ENCODE data around the gene RAP2A. TPM values are rescaled to one million over a fixed set of nuclear protein-coding genes. Genes with fewer than 3 reads are reported as not detected.

Gene RAP2A
- total RNA-seq, 1 experiment from 2014 or later: 43.6 TPM

GRCh38 chr13:97491452-97491851 lies 57.5 kb downstream of the RAP2A start:
- no peak for DNase-seq (ENCODE audit: low spot score)
- Histone ChIP-seq H3K36me3 (ENCODE audit: insufficient read depth, low read length, poor library complexity, severe bottlenecking) (no peaks in the 10 kb centered on the region), H3K27ac (ENCODE audit: low read depth, low read length, poor library complexity, severe bottlenecking) (no peak overlapping the region), H3K4me1 (ENCODE audit: insufficient read depth, low read length, poor library complexity, severe bottlenecking) (no peaks in the 10 kb centered on the region), H3K4me3 (ENCODE audit: low read depth, low read length, poor library complexity, severe bottlenecking) (no peak overlapping the region), H3K27me3 (replicated peaks; ENCODE audit: insufficient read depth, low read depth, low read length, poor library complexity) (no peaks in the 10 kb centered on the region), H3K9me3 (ENCODE audit: low read depth, low read length, poor library complexity, severe bottlenecking) (peaks cover 9% of the 10 kb centered on the region)
- intact Hi-C loops (cut with micrococcal nuclease; ENCODE audit: unreplicated experiment): no loop called here
- no TSS peak for BruUV-seq (replicated peaks)
- POLR2A ChIA-PET (ENCODE audit: low non-redundant PET): no interaction called here
- TF ChIP-seq CTCF (conservative IDR thresholded peaks at IDR 0.05; ENCODE audit: low read depth, low read length): no peak
- TF ChIP-seq EZH2 (IDR thresholded peaks at IDR 0.05; ENCODE audit: borderline replicate concordance, low read depth, low read length, poor library complexity, severe bottlenecking): no peak
- CTCF ChIA-PET: no interaction called here

DNA sequence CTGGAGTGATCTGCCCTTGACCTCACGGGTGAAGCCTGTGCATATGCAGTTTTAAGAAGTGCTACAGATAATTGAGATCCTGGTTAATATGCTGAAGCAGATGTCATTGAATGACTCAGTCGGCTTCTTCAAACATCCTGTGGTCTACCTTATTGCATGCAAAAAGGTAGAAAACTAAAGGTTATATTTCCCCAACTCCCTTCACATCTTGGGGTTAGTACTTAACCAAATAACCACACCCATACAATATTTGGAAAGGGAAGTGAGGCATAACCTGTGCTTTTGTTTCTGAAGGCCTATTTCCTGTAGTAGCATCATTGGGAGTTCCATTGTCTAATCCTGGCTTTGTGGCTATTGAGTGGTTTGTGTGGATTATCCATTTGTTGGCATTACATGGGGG lies 58.3 kb downstream of the RAP2A start:
- DNase-seq (ENCODE audit: low spot score): no peak
- CTCF ChIA-PET: no interaction called here
- no peaks in the 10 kb centered on the region for H3K27me3 ChIP-seq (replicated peaks; ENCODE audit: insufficient read depth, low read depth, low read length, poor library complexity)
- H3K36me3 ChIP-seq (ENCODE audit: insufficient read depth, low read length, poor library complexity, severe bottlenecking): no peaks in the 10 kb centered on the region
- POLR2A ChIA-PET (ENCODE audit: low non-redundant PET): no interaction called here
- H3K9me3 ChIP-seq (ENCODE audit: low read depth, low read length, poor library complexity, severe bottlenecking): peaks cover 9% of the 10 kb centered on the region
- no peak overlapping the region for H3K27ac ChIP-seq (ENCODE audit: low read depth, low read length, poor library complexity, severe bottlenecking)
- BruUV-seq (replicated peaks): no TSS peak
- no peak overlapping the region for H3K4me3 ChIP-seq (ENCODE audit: low read depth, low read length, poor library complexity, severe bottlenecking)
- no peaks in the 10 kb centered on the region for H3K4me1 ChIP-seq (ENCODE audit: insufficient read depth, low read length, poor library complexity, severe bottlenecking)
- TF ChIP-seq EZH2 (IDR thresholded peaks at IDR 0.05; ENCODE audit: borderline replicate concordance, low read depth, low read length, poor library complexity, severe bottlenecking) (no peak), CTCF (conservative IDR thresholded peaks at IDR 0.05; ENCODE audit: low read depth, low read length) (no peak)
- intact Hi-C loops (cut with micrococcal nuclease; ENCODE audit: unreplicated experiment): no loop called here

- Histone ChIP-seq H3K9me3 (ENCODE audit: low read depth, low read length, poor library complexity, severe bottlenecking) (peaks cover 9% of the 10 kb centered on the region), H3K27me3 (replicated peaks; ENCODE audit: insufficient read depth, low read depth, low read length, poor library complexity) (no peaks in the 10 kb centered on the region), H3K27ac (ENCODE audit: low read depth, low read length, poor library complexity, severe bottlenecking) (no peak overlapping the region), H3K36me3 (ENCODE audit: insufficient read depth, low read length, poor library complexity, severe bottlenecking) (no peaks in the 10 kb centered on the region), H3K4me3 (ENCODE audit: low read depth, low read length, poor library complexity, severe bottlenecking) (no peak overlapping the region), H3K4me1 (ENCODE audit: insufficient read depth, low read length, poor library complexity, severe bottlenecking) (no peaks in the 10 kb centered on the region)
- ChIA-PET POLR2A (ENCODE audit: low non-redundant PET) (no interaction called here), CTCF (no interaction called here)
- no peak for DNase-seq (ENCODE audit: low spot score)
- BruUV-seq (replicated peaks): no TSS peak
- TF ChIP-seq CTCF (conservative IDR thresholded peaks at IDR 0.05; ENCODE audit: low read depth, low read length) (no peak), EZH2 (IDR thresholded peaks at IDR 0.05; ENCODE audit: borderline replicate concordance, low read depth, low read length, poor library complexity, severe bottlenecking) (no peak)
- intact Hi-C loops (cut with micrococcal nuclease; ENCODE audit: unreplicated experiment): no loop called here
These were observed 58.9 kb downstream of the RAP2A start for GRCh38 chr13:97492684-97493371.
